NB4 (cell line): Measurements from ENCODE around the gene TFAP2C.

Experiments used
- CTCF ChIP-seq: IDR thresholded peaks from one replicate; pipeline ENCODE4 v1.5.1; 2012; ENCODE audit warnings: low read depth, low read length
- POLR2A ChIP-seq: IDR thresholded peaks from 2 replicates; pipeline ENCODE4 v1.6.1; 2011; ENCODE audit warnings: mild to moderate bottlenecking; ENCODE audit not compliant: insufficient read length; ENCODE audit errors: extremely low read depth

- TF ChIP-seq CTCF (no peak), POLR2A (no peak)
Measured at GRCh38 chr20:56676001-56676400, 46.9 kb downstream of the TFAP2C start.
